Measurements from ENCODE around the gene TMEM238.

The TMEM238 gene

DNA sequence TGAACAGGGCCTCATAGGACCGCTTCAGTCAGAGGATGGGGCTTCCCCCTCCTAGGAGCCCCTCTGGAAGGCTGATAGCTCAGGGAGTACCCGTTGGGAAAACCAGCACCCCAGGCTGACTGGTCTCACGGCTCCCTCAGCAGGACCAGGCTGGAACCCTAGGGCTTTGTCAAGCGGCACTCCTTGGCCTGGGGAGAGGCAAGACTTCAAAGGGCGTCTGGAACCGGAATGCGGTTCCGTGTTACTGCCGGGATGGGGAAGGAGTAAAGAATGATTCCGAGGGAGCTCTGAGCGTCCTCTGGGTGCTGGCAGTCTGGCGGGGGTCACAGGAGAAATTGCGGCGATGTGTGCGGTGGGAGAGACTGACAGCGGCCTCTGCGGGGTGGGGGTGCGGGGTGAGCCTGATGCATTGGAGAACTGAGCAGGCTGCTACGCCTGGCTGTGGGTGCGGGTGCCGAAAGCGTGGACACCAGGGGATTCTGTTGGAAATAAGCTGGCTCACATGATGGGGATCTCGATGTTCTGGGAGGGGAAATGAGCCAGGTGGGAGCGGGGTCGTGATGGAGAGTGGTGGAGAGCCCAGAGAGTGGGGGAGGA, 31.4 kb downstream of the TMEM238 start:
- Histone ChIP-seq H3K4me3 (ENCODE audit: low read depth, low read length) (no peak overlapping the region), H3K27me3 (ENCODE audit: insufficient read depth, low read depth, severe bottlenecking) (no peaks in the 10 kb centered on the region), H3K27ac (no peak overlapping the region), H3K9me3 (ENCODE audit: severe bottlenecking) (no peaks in the 10 kb centered on the region), H3K36me3 (peaks cover 11% of the 10 kb centered on the region)
- no peak for TF ChIP-seq CTCF (IDR thresholded peaks at IDR 0.05; ENCODE audit: low read depth, low read length)
- DNase-seq = no peak

GRCh38 chr19:55352040-55352439, 32.1 kb downstream of the TMEM238 start:
- peaks cover 11% of the 10 kb centered on the region for H3K36me3 ChIP-seq
- no peak overlapping the region for H3K4me3 ChIP-seq (ENCODE audit: low read depth, low read length)
- H3K27ac ChIP-seq = no peak overlapping the region
- H3K9me3 ChIP-seq (ENCODE audit: severe bottlenecking) = no peaks in the 10 kb centered on the region
- DNase-seq = no peak
- H3K27me3 ChIP-seq (ENCODE audit: insufficient read depth, low read depth, severe bottlenecking) = no peaks in the 10 kb centered on the region
- no peak for TF ChIP-seq CTCF (IDR thresholded peaks at IDR 0.05; ENCODE audit: low read depth, low read length)

DNA sequence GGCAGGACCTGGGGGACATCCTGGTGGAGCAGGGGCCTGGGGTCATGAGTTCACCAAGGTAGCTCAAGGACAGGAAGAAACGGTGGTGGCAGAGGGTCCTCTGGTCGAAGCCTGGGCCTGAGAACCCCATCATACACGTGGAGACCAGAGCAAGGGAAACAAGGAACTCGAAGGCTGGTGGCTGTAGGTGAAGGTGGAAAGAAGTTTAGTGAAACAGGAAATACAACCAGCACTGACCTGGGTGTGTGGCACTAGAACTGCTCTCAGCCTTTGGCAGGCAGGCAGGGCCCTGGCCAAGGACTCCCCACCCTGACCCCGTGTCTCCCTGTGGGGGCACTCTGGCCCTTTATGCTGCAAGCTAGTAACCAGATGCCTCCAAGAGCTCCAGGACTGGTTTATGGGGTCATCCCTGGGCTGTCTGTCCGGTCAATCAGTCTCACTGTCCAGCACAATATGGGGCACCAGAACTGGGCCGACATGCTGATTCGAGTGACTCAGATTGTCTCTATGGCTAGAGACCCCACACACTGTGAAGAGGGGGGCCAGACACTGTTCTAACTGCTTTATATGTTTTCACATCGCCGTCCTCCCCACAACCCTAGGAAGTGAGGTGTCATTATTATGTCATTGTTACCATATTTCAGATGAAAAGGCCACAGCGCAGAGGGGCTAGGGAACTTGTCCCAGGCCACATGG, 33.3 kb downstream of the TMEM238 start:
- no peaks in the 10 kb centered on the region for H3K27me3 ChIP-seq (ENCODE audit: insufficient read depth, low read depth, severe bottlenecking)
- H3K9me3 ChIP-seq (ENCODE audit: severe bottlenecking) = no peaks in the 10 kb centered on the region
- no peak for DNase-seq
- no peak for TF ChIP-seq CTCF (IDR thresholded peaks at IDR 0.05; ENCODE audit: low read depth, low read length)
- H3K36me3 ChIP-seq = peaks cover 19% of the 10 kb centered on the region
- H3K27ac ChIP-seq = no peak overlapping the region
- no peak overlapping the region for H3K4me3 ChIP-seq (ENCODE audit: low read depth, low read length)

GRCh38 chr19:55348317-55349034, 35.6 kb downstream of the TMEM238 start:
- TF ChIP-seq CTCF (IDR thresholded peaks at IDR 0.05; ENCODE audit: low read depth, low read length) = no peak
- Histone ChIP-seq H3K36me3 (peaks cover 35% of the 10 kb centered on the region), H3K27ac (peak overlapping the region; percentile 68), H3K27me3 (ENCODE audit: insufficient read depth, low read depth, severe bottlenecking) (no peaks in the 10 kb centered on the region), H3K4me3 (ENCODE audit: low read depth, low read length) (no peak overlapping the region), H3K9me3 (ENCODE audit: severe bottlenecking) (no peaks in the 10 kb centered on the region)
- DNase-seq = peak; percentile 47

GRCh38 chr19:55347442-55348009, 36.6 kb downstream of the TMEM238 start:
- Histone ChIP-seq H3K9me3 (ENCODE audit: severe bottlenecking) (no peaks in the 10 kb centered on the region), H3K36me3 (peaks cover 42% of the 10 kb centered on the region), H3K27ac (peak overlapping the region; percentile 68), H3K4me3 (ENCODE audit: low read depth, low read length) (no peak overlapping the region), H3K27me3 (ENCODE audit: insufficient read depth, low read depth, severe bottlenecking) (no peaks in the 10 kb centered on the region)
- no peak for DNase-seq
- TF ChIP-seq CTCF (IDR thresholded peaks at IDR 0.05; ENCODE audit: low read depth, low read length) = no peak
